GM23338 (cell line): ENCODE measurements around the gene ZDBF2. TPM values are rescaled to one million over a fixed set of nuclear protein-coding genes. Genes with fewer than 3 reads are reported as not detected.
"Not testable (repeated sequence)": the region's sequence is repeated elsewhere in the genome, so short reads cannot be mapped to it uniquely, and the experiment has no call there.

Experiments used
- ATAC-seq: fragments of 200-7000 bp; cut with Tn5 transposase; 3 replicates; pipeline ENCODE4 v1.9.1; 2020
- DNase-seq: peaks from one replicate; pipeline ENCODE4 v3.0.0-alpha.2; 2015; ENCODE audit warnings: low spot score
- H2AFZ ChIP-seq: fragments of 200-600 bp; sonication (generic); 2 replicates; pipeline ENCODE4 v1.8.0; 2016; ENCODE audit warnings: antibody characterized with exemption, mild to moderate bottlenecking, moderate library complexity
- H3F3A ChIP-seq: fragments of 200-600 bp; sonication (generic); replicated peaks from 2 replicates; pipeline ENCODE4 v1.8.0; 2017; ENCODE audit warnings: antibody characterized with exemption, mixed run types, low read depth
- H3K27ac ChIP-seq: fragments of 200-600 bp; sonication (generic); 2 replicates; pipeline ENCODE4 v1.6.1; 2016; ENCODE audit warnings: low read depth
- H3K27me3 ChIP-seq: fragments of 200-600 bp; sonication (generic); 2 replicates; pipeline ENCODE4 v1.8.0; 2016; ENCODE audit warnings: mild to moderate bottlenecking, mixed run types, moderate library complexity; ENCODE audit not compliant: insufficient read depth
- H3K36me3 ChIP-seq: fragments of 200-600 bp; sonication (generic); 2 replicates; pipeline ENCODE4 v1.8.0; 2016; ENCODE audit warnings: mild to moderate bottlenecking; ENCODE audit not compliant: insufficient read depth
- H3K4me1 ChIP-seq: fragments of 200-600 bp; sonication (generic); 2 replicates; pipeline ENCODE4 v1.8.0; 2016; ENCODE audit warnings: mild to moderate bottlenecking, moderate library complexity; ENCODE audit not compliant: insufficient read depth
- H3K4me2 ChIP-seq: fragments of 200-600 bp; sonication (generic); 2 replicates; pipeline ENCODE4 v1.7.1; 2017; ENCODE audit warnings: mixed run types
- H3K4me3 ChIP-seq: fragments of 200-600 bp; sonication (generic); 2 replicates; pipeline ENCODE4 v1.6.1; 2016; ENCODE audit warnings: mixed run types
- H3K79me2 ChIP-seq: fragments of 200-600 bp; sonication (generic); replicated peaks from 2 replicates; pipeline ENCODE4 v1.8.0; 2017; ENCODE audit warnings: mild to moderate bottlenecking; ENCODE audit not compliant: insufficient read depth
- H3K9me2 ChIP-seq: fragments of 200-600 bp; sonication (generic); 2 replicates; pipeline ENCODE4 v1.8.0; 2017; ENCODE audit not compliant: insufficient read depth
- H4K20me1 ChIP-seq: fragments of 200-600 bp; sonication (generic); replicated peaks from 2 replicates; pipeline ENCODE4 v1.8.0; 2017; ENCODE audit warnings: mild to moderate bottlenecking; ENCODE audit not compliant: insufficient read depth
- H3K27ac Mint-ChIP-seq: 2 replicates; pipeline ENCODE4 v1.8.0; 2020; ENCODE audit warnings: inconsistent platforms, mild to moderate bottlenecking, moderate library complexity, mixed read lengths
- H3K27me3 Mint-ChIP-seq: 3 replicates; pipeline ENCODE4 v1.8.0; 2022; ENCODE audit warnings: low read depth, mild to moderate bottlenecking, moderate library complexity, mixed read lengths, inconsistent platforms; ENCODE audit not compliant: insufficient read depth, poor library complexity
- H3K36me3 Mint-ChIP-seq: 3 replicates; pipeline ENCODE4 v1.8.0; 2021; ENCODE audit warnings: low read depth, mild to moderate bottlenecking, inconsistent platforms, moderate library complexity, mixed read lengths
- H3K4me1 Mint-ChIP-seq: 3 replicates; pipeline ENCODE4 v1.8.0; 2020; ENCODE audit warnings: mild to moderate bottlenecking, inconsistent platforms, mixed read lengths
- H3K4me3 Mint-ChIP-seq: 3 replicates; pipeline ENCODE4 v1.8.0; 2021; ENCODE audit warnings: moderate library complexity, mild to moderate bottlenecking, inconsistent platforms, mixed read lengths
- H3K9me3 Mint-ChIP-seq: 3 replicates; pipeline ENCODE4 v1.8.0; 2020; ENCODE audit warnings: moderate library complexity, mild to moderate bottlenecking, inconsistent platforms, mixed read lengths
- CREB1 ChIP-seq: fragments of 250-450 bp; sonication (Bioruptor Pico); IDR thresholded peaks from 2 replicates; pipeline ENCODE4 v1.5.0; 2020; ENCODE audit warnings: low read depth, mild to moderate bottlenecking, moderate library complexity
- EZH2 ChIP-seq: fragments of 200-600 bp; sonication (generic); IDR thresholded peaks from one replicate; pipeline ENCODE4 v1.8.0; 2017; ENCODE audit warnings: antibody characterized with exemption, mild to moderate bottlenecking, low read depth; ENCODE audit not compliant: unreplicated experiment
- EZH2phosphoT487 ChIP-seq: fragments of 200-600 bp; sonication (generic); IDR thresholded peaks from one replicate; pipeline ENCODE4 v1.8.1; 2018; ENCODE audit warnings: antibody characterized with exemption; ENCODE audit not compliant: unreplicated experiment
- JUNB ChIP-seq: IDR thresholded peaks from one replicate; pipeline ENCODE4 v1.6.1; 2016; ENCODE audit warnings: antibody characterized with exemption; ENCODE audit not compliant: unreplicated experiment
- NANOG ChIP-seq: IDR thresholded peaks from 2 replicates; pipeline ENCODE4 v1.6.1; 2016; ENCODE audit warnings: antibody characterized with exemption, borderline replicate concordance
- STAT1 ChIP-seq: IDR thresholded peaks from one replicate; pipeline ENCODE4 v1.6.1; 2016; ENCODE audit warnings: antibody characterized with exemption; ENCODE audit not compliant: unreplicated experiment
- ZNF114 ChIP-seq: fragments of 250-450 bp; sonication (Bioruptor Pico); IDR thresholded peaks from 2 replicates; pipeline ENCODE4 v1.5.0; 2020; ENCODE audit warnings: mild to moderate bottlenecking, moderate library complexity
- polyA plus RNA-seq: library from polyadenylated mRNA; unstranded; fragments of >200 nt; fragmentation: Nextera tagmentation; extraction: Ambion mirVana; gene quantifications from 2 replicates; pipeline ENCODE4 v1.2.1, GENCODE V29; 2016
- total RNA-seq: library from RNA; depleted of rRNA; stranded (reverse); fragments of >200 nt; shearing (Covaris generic); gene quantifications from 2 replicates; pipeline ENCODE4 v1.2.3, GENCODE V29; 2014
- TF ChIP-seq, protein P1 (sequence below): IDR thresholded peaks from 2 replicates; pipeline ENCODE4 v1.6.1; 2016; ENCODE audit warnings: antibody characterized with exemption
- TF ChIP-seq, protein P2 (sequence below): IDR thresholded peaks from one replicate; pipeline ENCODE4 v1.6.1; 2018; ENCODE audit warnings: antibody characterized with exemption; ENCODE audit not compliant: unreplicated experiment

The ZDBF2 gene
- total and polyA plus RNA-seq, 2 experiments from 2014 or later = 7.6 to 41.1 TPM

DNA sequence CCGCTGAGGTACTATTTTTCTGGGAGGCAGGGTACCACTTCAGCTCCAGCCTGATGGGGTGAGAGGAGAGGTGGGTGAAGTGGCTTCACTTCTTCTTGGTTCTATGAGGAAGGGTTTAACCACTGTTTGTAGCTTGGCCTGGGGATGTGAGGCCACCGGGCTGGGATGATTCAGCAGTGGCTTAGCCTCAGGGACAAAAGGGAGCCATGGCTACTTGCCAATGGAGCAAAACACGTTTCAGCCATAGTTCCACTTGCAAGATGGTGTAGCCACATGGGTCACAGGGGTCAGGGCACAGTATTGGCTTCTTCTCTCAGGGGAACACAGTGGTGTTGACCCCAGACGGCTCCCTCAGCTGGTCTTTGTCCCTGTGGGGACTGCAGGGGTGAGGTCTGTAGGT lies 14.9 kb downstream of the ZDBF2 start (continued):
- TF ChIP-seq, protein P1, sequence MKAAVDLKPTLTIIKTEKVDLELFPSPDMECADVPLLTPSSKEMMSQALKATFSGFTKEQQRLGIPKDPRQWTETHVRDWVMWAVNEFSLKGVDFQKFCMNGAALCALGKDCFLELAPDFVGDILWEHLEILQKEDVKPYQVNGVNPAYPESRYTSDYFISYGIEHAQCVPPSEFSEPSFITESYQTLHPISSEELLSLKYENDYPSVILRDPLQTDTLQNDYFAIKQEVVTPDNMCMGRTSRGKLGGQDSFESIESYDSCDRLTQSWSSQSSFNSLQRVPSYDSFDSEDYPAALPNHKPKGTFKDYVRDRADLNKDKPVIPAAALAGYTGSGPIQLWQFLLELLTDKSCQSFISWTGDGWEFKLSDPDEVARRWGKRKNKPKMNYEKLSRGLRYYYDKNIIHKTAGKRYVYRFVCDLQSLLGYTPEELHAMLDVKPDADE = no peak
- TF ChIP-seq JUNB = no peak

DNA sequence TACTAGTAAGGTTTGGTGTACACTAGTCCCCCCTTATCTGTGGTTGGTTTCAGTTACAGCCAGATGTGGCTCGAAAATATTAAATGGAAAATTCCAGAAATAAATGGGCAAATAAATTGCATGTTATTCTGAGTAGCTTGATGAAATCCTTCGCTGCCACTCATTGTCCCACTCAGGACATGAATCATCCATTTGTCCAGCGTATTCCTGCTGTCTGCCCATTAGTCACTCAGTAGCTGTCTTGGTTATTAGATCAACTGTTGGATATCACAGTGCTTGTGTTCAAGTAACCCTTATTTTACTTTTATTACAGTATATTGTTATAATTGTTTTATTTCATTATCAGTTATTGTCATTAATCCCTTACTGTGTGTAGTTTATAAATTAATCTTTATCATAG lies 21.7 kb downstream of the ZDBF2 start:
- Histone ChIP-seq H2AFZ (no peak overlapping the region), H3K27me3 (no peaks in the 10 kb centered on the region), H3K36me3 (peaks cover 10% of the 10 kb centered on the region; the same call in 1 of the 2 replicates), H3F3A (0 out of 2 replicates have a peak, but pooled peaks cover 3% of the 10 kb centered on the region), H3K27ac (no peak overlapping the region), H4K20me1 (no peaks in the 10 kb centered on the region), H3K9me2 (no peaks in the 10 kb centered on the region), H3K4me3 (no peak overlapping the region), H3K4me2 (no peak overlapping the region), H3K4me1 (no peaks in the 10 kb centered on the region), H3K79me2 (peaks cover 16% of the 10 kb centered on the region)
- H3K27ac Mint-ChIP-seq = no peak overlapping the region
- no peaks in the 10 kb centered on the region for H3K4me1 Mint-ChIP-seq
- H3K4me3 Mint-ChIP-seq = no peak overlapping the region
- no peaks in the 10 kb centered on the region for H3K9me3 Mint-ChIP-seq
- TF ChIP-seq STAT1 = no peak
- TF ChIP-seq NANOG = no peak
- ATAC-seq (no peak), DNase-seq (no peak)
- H3K27me3 Mint-ChIP-seq = peaks cover 2% of the 10 kb centered on the region
- peaks cover 37% of the 10 kb centered on the region for H3K36me3 Mint-ChIP-seq

DNA sequence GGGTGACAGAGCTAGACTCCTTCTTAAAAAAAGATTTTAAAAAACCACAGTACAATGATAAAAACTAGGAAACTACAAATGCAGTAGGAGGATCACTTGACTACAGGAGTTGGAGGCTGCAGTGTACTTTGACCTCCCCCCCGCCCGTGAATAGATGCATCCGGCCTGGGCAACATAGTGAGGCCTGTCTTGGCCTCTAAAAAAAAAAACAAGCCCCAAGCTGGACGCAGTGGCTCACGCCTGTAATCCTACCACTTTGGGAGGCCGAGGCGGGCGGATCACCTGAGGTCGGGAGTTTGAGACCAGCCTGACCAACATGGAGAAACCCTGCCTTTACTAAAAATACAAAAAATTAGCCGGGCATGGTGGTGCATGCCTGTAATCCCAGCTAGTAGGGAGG lies 25.1 kb downstream of the ZDBF2 start:
- H3K27ac Mint-ChIP-seq, H2AFZ ChIP-seq, H3K27ac ChIP-seq, ATAC-seq, H3K27me3 ChIP-seq, H3K27me3 Mint-ChIP-seq, H3K36me3 ChIP-seq, H3K4me3 Mint-ChIP-seq, H4K20me1 ChIP-seq, H3K4me1 ChIP-seq, H3K4me1 Mint-ChIP-seq, H3K4me2 ChIP-seq, H3K9me3 Mint-ChIP-seq, H3K4me3 ChIP-seq, H3K79me2 ChIP-seq, DNase-seq, H3F3A ChIP-seq, H3K9me2 ChIP-seq: not testable (repeated sequence)
- H3K36me3 Mint-ChIP-seq = peaks cover 16% of the 10 kb centered on the region

DNA sequence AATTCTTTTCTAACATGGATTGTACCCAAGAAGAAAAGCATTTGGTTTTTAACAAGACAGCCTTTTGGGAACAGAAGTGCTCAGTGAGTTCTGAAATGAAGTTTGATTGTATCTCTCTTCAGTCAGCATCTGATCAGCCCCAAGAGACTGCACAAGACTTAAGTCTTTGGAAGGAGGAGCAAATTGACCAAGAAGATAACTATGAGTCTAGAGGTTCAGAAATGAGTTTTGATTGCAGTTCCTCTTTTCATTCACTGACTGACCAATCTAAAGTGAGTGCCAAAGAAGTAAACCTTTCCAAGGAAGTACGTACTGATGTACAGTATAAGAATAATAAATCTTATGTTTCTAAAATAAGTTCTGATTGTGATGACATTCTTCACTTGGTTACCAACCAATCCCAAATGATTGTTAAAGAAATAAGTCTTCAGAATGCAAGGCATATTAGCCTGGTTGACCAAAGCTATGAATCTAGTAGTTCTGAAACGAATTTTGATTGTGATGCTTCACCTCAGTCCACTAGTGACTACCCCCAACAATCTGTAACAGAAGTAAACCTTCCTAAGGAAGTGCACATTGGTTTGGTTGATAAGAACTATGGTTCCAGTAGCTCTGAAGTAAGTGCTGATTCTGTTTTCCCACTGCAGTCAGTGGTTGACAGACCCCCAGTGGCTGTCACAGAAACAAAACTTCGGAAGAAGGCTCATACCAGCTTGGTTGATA lies 31.2 kb downstream of the ZDBF2 start:
- no peak overlapping the region for H3K27ac Mint-ChIP-seq
- DNase-seq (no peak), ATAC-seq (no peak)
- Histone ChIP-seq H3K4me2 (no peak overlapping the region), H3K27ac (no peak overlapping the region), H3K4me1 (no peaks in the 10 kb centered on the region), H3K79me2 (no peaks in the 10 kb centered on the region), H3K36me3 (peaks cover 36% of the 10 kb centered on the region), H3K9me2 (no peaks in the 10 kb centered on the region), H3K27me3 (no peaks in the 10 kb centered on the region), H3F3A (0 out of 2 replicates have a peak, but pooled peaks cover under 1% of the 10 kb centered on the region), H2AFZ (no peak overlapping the region), H3K4me3 (no peak overlapping the region), H4K20me1 (no peaks in the 10 kb centered on the region; the same call in 1 of the 2 replicates)
- H3K27me3 Mint-ChIP-seq = no peaks in the 10 kb centered on the region
- no peaks in the 10 kb centered on the region for H3K9me3 Mint-ChIP-seq
- H3K4me3 Mint-ChIP-seq = no peak overlapping the region
- no peaks in the 10 kb centered on the region for H3K4me1 Mint-ChIP-seq
- peaks cover 52% of the 10 kb centered on the region for H3K36me3 Mint-ChIP-seq
- TF ChIP-seq, protein P2, sequence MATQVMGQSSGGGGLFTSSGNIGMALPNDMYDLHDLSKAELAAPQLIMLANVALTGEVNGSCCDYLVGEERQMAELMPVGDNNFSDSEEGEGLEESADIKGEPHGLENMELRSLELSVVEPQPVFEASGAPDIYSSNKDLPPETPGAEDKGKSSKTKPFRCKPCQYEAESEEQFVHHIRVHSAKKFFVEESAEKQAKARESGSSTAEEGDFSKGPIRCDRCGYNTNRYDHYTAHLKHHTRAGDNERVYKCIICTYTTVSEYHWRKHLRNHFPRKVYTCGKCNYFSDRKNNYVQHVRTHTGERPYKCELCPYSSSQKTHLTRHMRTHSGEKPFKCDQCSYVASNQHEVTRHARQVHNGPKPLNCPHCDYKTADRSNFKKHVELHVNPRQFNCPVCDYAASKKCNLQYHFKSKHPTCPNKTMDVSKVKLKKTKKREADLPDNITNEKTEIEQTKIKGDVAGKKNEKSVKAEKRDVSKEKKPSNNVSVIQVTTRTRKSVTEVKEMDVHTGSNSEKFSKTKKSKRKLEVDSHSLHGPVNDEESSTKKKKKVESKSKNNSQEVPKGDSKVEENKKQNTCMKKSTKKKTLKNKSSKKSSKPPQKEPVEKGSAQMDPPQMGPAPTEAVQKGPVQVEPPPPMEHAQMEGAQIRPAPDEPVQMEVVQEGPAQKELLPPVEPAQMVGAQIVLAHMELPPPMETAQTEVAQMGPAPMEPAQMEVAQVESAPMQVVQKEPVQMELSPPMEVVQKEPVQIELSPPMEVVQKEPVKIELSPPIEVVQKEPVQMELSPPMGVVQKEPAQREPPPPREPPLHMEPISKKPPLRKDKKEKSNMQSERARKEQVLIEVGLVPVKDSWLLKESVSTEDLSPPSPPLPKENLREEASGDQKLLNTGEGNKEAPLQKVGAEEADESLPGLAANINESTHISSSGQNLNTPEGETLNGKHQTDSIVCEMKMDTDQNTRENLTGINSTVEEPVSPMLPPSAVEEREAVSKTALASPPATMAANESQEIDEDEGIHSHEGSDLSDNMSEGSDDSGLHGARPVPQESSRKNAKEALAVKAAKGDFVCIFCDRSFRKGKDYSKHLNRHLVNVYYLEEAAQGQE = no peak
- TF ChIP-seq NANOG = no peak
- no peak for TF ChIP-seq ZNF114 (CRISPR knock-in tag)
- no peak for TF ChIP-seq CREB1
- TF ChIP-seq EZH2 = no peak
- no peak for TF ChIP-seq EZH2phosphoT487
- no peak for TF ChIP-seq JUNB
